HL-60/S4 treated with phorbol 12-myristate 13-acetate at 8.2 ng/mL for 4 days and 3 days (cell line): Measurements from ENCODE around the gene BRPF1.
"Not testable (repeated sequence)": the region's sequence is repeated elsewhere in the genome, so short reads cannot be mapped to it uniquely, and the experiment has no call there.

ENCODE experiments used
- in situ Hi-C: fragments of 300-500 bp; cut with MboI; formaldehyde crosslinking; loops from 2 replicates; pipeline ENCODE4 v1.15.0; 2022; ENCODE audit warnings: low sequenced_read_pairs

The BRPF1 gene

DNA sequence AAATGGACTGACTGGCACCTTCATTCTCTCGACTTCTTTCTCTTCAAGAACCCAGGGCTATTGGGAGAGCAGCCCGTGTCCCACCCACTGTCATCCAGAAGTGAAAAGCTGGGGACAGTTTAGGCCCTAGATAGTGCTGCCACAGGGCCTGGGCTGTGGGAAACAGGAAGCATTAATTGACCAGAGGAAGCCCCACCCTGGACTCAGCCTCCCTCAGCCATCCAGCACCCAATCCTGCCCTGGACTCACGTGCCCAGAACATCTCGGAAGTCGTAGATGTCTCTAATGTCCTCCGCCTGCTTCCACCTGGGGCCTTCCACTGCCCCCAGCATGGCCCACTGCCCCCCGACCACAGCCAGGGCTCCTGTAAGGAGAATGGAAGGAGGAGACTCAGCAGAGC lies 35.9 kb downstream of the BRPF1 start:
- in situ Hi-C loops, result no loop called here

DNA sequence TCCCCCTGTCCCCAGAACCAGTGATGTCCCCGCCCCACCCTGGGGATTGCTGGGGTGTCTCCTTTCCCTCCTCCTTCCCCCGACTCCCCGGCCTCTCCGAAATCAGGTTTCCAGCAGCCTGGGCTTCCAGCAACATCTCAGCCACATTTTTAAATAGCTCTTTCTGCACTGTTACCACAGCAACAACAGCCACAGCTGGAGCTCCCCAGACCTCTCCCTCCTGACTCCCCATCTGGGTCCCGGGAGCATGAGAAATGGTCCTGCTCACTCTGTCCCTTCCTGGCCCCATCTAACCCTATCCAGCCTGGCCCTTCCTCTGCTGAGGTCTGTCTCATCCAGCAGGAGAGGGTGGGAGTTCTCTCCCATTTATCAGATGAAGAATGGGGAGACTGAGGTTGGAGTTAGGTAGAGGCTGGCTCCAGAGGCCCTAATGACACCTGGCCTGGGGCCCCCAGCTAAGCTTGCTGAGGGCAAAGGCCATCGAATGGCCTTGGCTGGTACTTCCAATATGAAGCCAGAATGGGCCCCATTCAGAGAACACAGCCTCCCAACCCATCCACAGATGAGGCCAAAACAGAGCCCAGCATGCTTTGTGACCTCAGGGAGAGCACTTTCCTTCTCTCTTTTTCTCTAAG lies 36.7 kb downstream of the BRPF1 start:
- in situ Hi-C loops, result no loop called here

DNA sequence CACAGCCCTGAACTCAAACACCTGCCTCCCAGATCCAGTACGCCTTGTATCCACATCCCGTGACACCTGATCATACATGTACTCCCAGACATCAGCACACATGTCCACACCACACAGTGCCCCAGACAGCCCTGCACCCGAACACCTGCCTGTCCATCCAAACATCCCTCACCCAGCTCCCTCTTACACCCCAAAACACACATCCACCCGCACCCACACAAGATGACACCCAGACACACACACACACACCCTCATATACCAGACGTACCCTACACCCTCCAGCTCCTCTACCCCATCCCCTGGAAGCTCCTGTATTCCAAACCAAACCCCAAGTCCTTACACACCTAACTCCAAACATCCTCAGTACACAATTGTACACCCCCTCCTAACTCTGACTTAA lies 37.5 kb downstream of the BRPF1 start:
- in situ Hi-C loops, result no loop called here

- in situ Hi-C loops, result no loop called here
These were observed 38.1 kb downstream of the BRPF1 start, which contains the start of gene CAMK1 for GRCh38 chr3:9769426-9770275. Gene CAMK1, minus strand, starts transcription at chr3:9769947. Its CDS starts 2,198 bp downstream, at chr3:9767749.

- in situ Hi-C loops, result no loop called here
These were observed 38.8 kb downstream of the BRPF1 start for GRCh38 chr3:9770276-9770812.

DNA sequence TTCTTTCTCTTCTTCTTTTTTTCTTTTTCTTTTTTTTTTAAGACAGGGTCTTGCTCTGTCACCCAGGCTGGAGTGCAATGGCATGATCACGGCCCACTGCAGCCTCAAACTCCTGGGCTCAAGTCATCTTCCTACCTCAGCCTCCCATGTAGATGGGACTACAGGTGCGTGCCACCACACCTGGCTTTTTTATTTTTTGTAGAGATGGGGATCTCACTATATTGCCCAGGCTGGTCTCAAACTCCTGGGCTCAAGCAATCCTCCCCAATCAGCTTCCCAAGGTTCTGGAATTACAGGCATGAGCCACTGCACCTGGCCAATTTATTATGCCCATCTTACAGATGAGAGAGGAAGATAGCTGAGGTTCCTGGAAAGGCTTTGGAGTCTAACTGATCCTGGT lies 39.5 kb downstream of the BRPF1 start:
- in situ Hi-C loops, result not testable (repeated sequence)

- in situ Hi-C loops, result no loop called here
These were observed 45.6 kb downstream of the BRPF1 start for GRCh38 chr3:9776896-9777693.

DNA sequence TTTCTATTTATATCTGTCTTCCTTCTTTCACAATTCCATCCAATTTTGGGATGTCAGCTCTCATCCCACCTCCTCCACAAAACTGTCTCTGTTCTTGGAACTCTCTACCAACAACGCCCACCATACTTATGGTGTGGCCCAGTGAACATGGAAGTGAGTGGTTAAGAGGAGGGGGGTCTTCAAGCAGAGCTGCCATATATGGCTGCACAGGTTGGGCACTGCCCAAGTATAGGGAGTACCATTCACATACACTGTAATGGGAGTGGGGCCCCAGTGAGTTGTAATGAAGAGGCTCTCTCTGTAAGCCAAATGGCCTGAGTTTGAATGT lies 46.1 kb downstream of the BRPF1 start:
- in situ Hi-C loops, result no loop called here

GRCh38 chr3:9778143-9779074 lies 46.9 kb downstream of the BRPF1 start:
- in situ Hi-C loops, result no loop called here

DNA sequence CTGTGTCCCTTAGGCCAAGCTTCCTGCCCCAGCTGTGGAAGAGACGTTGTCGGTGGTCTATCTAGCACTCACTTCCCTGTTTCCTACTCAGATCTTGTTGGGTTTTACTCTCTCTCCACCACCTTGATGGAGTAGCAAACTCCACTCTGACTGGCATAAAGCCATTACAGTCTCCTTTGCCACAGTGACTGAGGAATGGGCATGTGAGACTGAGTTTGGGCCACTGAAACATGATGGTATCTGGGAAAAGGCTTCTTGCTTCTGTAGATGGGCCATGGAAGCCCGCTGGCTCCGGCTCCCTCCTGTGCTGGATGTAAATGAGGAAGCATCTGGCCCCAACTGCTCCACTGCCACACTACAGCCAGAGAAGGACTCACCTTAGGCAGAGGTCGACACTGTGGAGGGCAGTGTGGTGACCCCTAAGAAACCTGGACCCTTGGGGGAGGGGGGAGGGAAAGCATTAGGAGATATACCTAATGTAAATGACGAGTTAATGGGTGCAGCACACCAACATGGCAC lies 47.6 kb downstream of the BRPF1 start:
- in situ Hi-C loops, result no loop called here

DNA sequence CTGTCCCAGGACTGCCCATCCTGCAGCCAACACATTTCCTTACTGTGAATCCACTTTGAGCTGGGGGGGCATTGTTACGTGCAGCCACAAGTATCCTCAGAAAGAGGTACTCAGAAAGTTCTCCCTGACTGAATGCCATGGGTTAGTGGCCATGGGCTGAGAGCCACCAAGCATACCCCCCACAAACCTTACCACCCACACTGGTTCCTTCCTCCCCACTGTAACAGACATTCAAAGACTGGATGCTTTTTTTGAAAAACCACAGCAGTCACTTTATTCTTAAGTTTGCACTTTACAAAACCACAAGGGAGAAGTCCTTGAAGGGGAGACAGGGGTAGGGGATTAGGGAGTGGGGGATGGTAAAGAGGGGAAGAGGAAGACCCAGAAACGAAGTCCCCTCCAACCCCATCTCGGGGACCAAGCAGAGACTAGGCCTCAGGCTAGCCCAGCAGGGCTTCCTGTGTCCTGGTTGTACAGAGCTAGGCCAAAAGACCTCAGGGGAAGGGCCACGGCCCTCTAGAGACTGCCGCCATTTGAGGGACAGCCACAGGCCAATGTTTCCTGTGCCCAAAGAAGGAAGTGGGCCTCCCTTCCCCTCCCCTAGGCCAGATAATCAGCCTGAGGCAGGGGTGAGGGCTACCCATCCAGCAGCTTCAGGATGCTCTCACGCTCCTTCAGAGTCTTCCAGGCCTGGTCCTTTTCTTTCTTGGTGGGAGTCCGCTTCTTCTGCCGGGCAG lies 48.4 kb downstream of the BRPF1 start:
- in situ Hi-C loops, result no loop called here

DNA sequence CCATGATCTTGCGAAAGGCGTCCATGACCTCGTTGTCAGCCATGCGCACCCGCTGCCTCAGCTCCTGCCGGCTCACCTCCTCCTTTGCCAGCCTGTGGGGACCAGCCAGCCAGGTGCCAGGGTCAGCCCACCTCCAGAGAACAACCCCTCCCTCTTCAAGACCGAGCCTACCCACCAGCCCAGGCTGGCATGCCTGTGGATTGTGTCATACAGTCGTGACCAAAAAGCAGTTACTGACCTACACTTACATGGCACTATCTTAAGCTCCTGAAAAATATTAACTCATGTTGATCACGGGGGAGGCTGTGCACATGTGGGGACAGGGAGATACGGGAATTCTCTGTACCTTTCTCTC lies 48.9 kb downstream of the BRPF1 start:
- in situ Hi-C loops, result no loop called here

- in situ Hi-C loops, result no loop called here
These were observed 49.4 kb downstream of the BRPF1 start for GRCh38 chr3:9780910-9781309.

DNA sequence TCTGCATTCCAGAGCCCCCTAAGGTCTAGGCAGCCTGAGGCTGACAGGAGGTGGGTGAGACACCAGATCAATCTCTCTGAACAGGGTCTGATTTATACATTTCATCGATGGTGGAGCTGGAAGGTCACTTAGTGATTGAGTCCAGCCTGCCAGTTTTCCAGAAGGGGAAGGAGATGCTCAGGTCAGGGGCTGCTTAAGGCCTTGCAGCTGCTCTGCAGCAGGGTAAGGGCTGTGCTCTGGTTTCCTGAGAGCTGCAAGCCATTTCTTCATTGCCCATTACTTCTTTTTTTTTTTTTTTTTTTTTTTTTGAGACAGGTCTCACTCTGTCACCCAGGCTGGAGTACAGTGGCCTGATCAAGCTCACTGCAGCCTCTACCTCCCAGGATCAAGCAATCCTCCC lies 50.0 kb downstream of the BRPF1 start:
- in situ Hi-C loops, result no loop called here

GRCh38 chr3:9781978-9782603 lies 50.6 kb downstream of the BRPF1 start:
- in situ Hi-C loops, result no loop called here

- in situ Hi-C loops, result no loop called here
These were observed 51.2 kb downstream of the BRPF1 start for GRCh38 chr3:9782770-9783169.

DNA sequence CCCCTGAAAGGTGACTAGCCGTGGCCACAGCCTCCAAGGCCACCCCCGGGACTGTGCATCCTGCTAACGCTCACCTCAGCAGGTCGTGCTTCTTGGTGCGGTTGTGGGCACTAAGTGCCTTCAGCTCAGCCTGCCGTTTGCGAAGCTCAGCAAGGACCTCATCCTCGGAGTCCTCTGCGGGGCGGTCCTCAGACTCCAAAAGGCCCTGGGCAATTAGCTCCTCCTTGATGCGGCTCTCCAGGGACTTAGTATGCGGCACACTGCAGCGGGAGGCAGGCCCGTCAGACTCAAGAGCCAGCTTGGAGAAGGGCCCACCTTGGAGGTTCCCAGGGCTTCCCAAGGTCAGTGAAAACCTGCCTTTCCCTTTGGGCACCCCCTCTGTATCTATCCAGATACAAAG lies 52.4 kb downstream of the BRPF1 start:
- in situ Hi-C loops, result no loop called here

DNA sequence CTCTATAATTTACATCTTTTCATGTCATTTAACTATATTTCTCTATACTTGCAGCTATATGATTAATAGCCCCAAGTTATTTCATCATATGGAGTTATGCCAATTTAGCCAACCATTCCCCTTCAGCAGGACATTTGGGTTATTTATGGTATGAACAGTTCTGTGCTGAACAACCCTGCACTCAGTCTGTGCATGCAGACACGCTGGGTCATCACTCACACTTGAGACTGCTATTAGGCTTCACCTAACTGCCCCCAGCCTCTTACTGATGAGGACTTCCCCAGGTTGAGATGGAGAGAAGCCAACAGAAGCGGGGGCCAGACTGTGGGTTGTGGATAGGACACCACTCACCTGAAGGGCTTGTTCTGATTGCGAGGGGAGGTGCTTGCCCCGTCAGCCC lies 53.4 kb downstream of the BRPF1 start:
- in situ Hi-C loops, result no loop called here

- in situ Hi-C loops, result no loop called here
These were observed 54.1 kb downstream of the BRPF1 start for GRCh38 chr3:9785602-9786001.
